Activated CD8-positive, alpha-beta memory T cell treated with anti-CD3 and anti-CD28 coated beads for 24 hours (primary cell): ENCODE results near the gene DND1.
A peak's percentile ranks its signal among the peaks of the same experiment; 100 is the strongest.
"Not testable (repeated sequence)": the region's sequence is repeated elsewhere in the genome, so short reads cannot be mapped to it uniquely, and the experiment has no call there.

Source experiments
- DNase-seq: peaks from one replicate; pipeline ENCODE4 v3.0.0-alpha.2; 2020

DND1 gene

GRCh38 chr5:140671472-140672125 lies 1.8 kb downstream of the DND1 start:
- DNase-seq: no peak

- not testable (repeated sequence) for DNase-seq
Observed at GRCh38 chr5:140671035-140671434, 2.3 kb downstream of the DND1 start.

GRCh38 chr5:140664359-140665119 lies 8.8 kb downstream of the DND1 start, which contains the start of gene WDR55:
TSS of gene WDR55 (plus strand) at chr5:140664904. CDS start at chr5:140664913, 9 bp downstream.
- peak; percentile 97 for DNase-seq

- DNase-seq: no peak
Observed at GRCh38 chr5:140664030-140664358, 9.4 kb downstream of the DND1 start.

GRCh38 chr5:140660371-140660770 lies 13.0 kb downstream of the DND1 start:
- DNase-seq: not testable (repeated sequence)

GRCh38 chr5:140658870-140659269 lies 14.5 kb downstream of the DND1 start:
- DNase-seq: no peak

GRCh38 chr5:140647042-140647419 lies 26.3 kb downstream of the DND1 start:
- DNase-seq: no peak

GRCh38 chr5:140642718-140643117 lies 30.7 kb downstream of the DND1 start:
- DNase-seq: no peak

- DNase-seq: no peak
Observed at GRCh38 chr5:140641716-140642115, 31.7 kb downstream of the DND1 start.

GRCh38 chr5:140639148-140639981 lies 34.0 kb downstream of the DND1 start, which contains the start of gene TMCO6:
TSS of gene TMCO6 (plus strand) at chr5:140639451. CDS start at chr5:140639528, 77 bp downstream.
- DNase-seq: peak; percentile 97

- not testable (repeated sequence) for DNase-seq
Observed at GRCh38 chr5:140638898-140639147, 34.6 kb downstream of the DND1 start.

GRCh38 chr5:140637371-140638100 lies 35.8 kb downstream of the DND1 start:
- DNase-seq: no peak

- no peak for DNase-seq
Observed at GRCh38 chr5:140635291-140636257, 37.8 kb downstream of the DND1 start.

- DNase-seq: no peak
Observed at GRCh38 chr5:140634103-140634502, 39.3 kb downstream of the DND1 start.

GRCh38 chr5:140633501-140633900 lies 39.9 kb downstream of the DND1 start:
- no peak for DNase-seq

- no peak for DNase-seq
Observed at GRCh38 chr5:140633021-140633471, 40.3 kb downstream of the DND1 start, which contains the start of gene CD14. TSS of gene CD14 (minus strand) at chr5:140633175. CDS start at chr5:140633071, 104 bp downstream.

- peak; percentile 82 for DNase-seq
Observed at GRCh38 chr5:140632366-140633020, 40.9 kb downstream of the DND1 start.

GRCh38 chr5:140631831-140632365 lies 41.5 kb downstream of the DND1 start:
- DNase-seq: no peak

GRCh38 chr5:140631036-140631417 lies 42.3 kb downstream of the DND1 start:
- no peak for DNase-seq

GRCh38 chr5:140630292-140631035 lies 42.9 kb downstream of the DND1 start:
- DNase-seq: no peak
